Testis (tissue), 3 donors: ENCODE measurements around the gene C1orf87. TPM values are rescaled to one million over a fixed set of nuclear protein-coding genes. Genes with fewer than 3 reads are reported as not detected.
A peak's percentile ranks its signal among the peaks of the same experiment; 100 is the strongest.

Experiments
- DNase-seq: peaks from one replicate; pipeline ENCODE4 v3.0.0-alpha.2; 2019
- H3K27ac ChIP-seq, 2 donors: fragments of 200-600 bp; sonication (generic); one replicate each; pipeline ENCODE4 v1.5.1; 2019
- H3K27me3 ChIP-seq: fragments of 200-600 bp; sonication (generic); one replicate; pipeline ENCODE4 v1.5.1; 2019
- H3K36me3 ChIP-seq: fragments of 200-600 bp; sonication (generic); one replicate; pipeline ENCODE4 v1.5.1; 2017; ENCODE audit warnings: low read depth; ENCODE audit errors: missing control alignments
- H3K4me1 ChIP-seq: fragments of 200-600 bp; sonication (generic); one replicate; pipeline ENCODE4 v1.5.1; 2019
- H3K4me3 ChIP-seq, 2 donors: fragments of 200-600 bp; sonication (generic); one replicate each; pipeline ENCODE4 v1.5.1; 2017 to 2019
- H3K9me3 ChIP-seq: fragments of 200-600 bp; sonication (generic); one replicate; pipeline ENCODE4 v1.5.1; 2017
- CTCF ChIP-seq, 3 experiments: fragments of 450-650 bp in 2 of 3; fragments of 200-600 bp in 1 of 3; sonication (generic) in 1 of 3; IDR thresholded peaks; one replicate each; pipeline ENCODE4 v1.5.1; 2016 to 2019; ENCODE audit warnings: antibody characterized with exemption in 3 of 3, mild to moderate bottlenecking in 2 of 3, moderate library complexity in 1 of 3
- POLR2A ChIP-seq: fragments of 450-650 bp; IDR thresholded peaks from one replicate; pipeline ENCODE4 v1.6.1; 2017; ENCODE audit warnings: antibody characterized with exemption, mild to moderate bottlenecking, moderate library complexity
- WGBS, 2 donors: methylation state at CpG; one replicate each; pipeline ENCODE4 v1.1.5; 2018; 5-methylcytosine and 5-hydroxymethylcytosine counted together
- intact Hi-C: fragments of 100-400 bp; cut with DNase I; formaldehyde crosslinking; loops from one replicate; pipeline ENCODE4 v1.15.1; 2023; ENCODE audit warnings: low total_unique reads
- polyA plus RNA-seq: library from polyadenylated mRNA; stranded (reverse); fragments of 350-450 nt; fragmentation: Illumina TruSeq; extraction: RNeasy Lipid Tissue Mini Kit (QIAGEN cat#74804); gene quantifications from one replicate; pipeline ENCODE4 v1.2.3, GENCODE V29; 2014; ENCODE audit warnings: low read depth, low replicate concordance; ENCODE audit not compliant: insufficient read depth
- total RNA-seq, 2 donors: library from RNA; depleted of rRNA; stranded (reverse); fragments of >200 nt; gene quantifications; one replicate each; pipeline ENCODE4 v1.2.3, GENCODE V29; 2016

Gene C1orf87
- total and polyA plus RNA-seq, 3 donors from 2014 or later, result 6.2 to 31.5 (median 12.6) TPM

- WGBS, 2 donors, result 98 to 99% methylated on average over 2 of the region's 2 CpGs
Measured at GRCh38 chr1:60113028-60113427, 39.5 kb upstream of the C1orf87 start.

GRCh38 chr1:60111716-60112115 lies 38.1 kb upstream of the C1orf87 start:
- Histone ChIP-seq H3K27ac (no peak overlapping the region), H3K4me1 (no peaks in the 10 kb centered on the region), H3K9me3 (no peaks in the 10 kb centered on the region), H3K27me3 (no peaks in the 10 kb centered on the region), H3K36me3 (no peaks in the 10 kb centered on the region), H3K4me3 (no peak overlapping the region)
- TF ChIP-seq POLR2A (no peak), CTCF (IDR thresholded peaks at IDR 0.05) (no peak)
- intact Hi-C loops, result no loop called here
- WGBS, 2 donors, result 83 to 90% methylated on average over 1 of the region's 1 CpG
- no peak for DNase-seq

More at GRCh38 chr1:60113028-60113427, 39.5 kb upstream of the C1orf87 start:
- H3K4me3 ChIP-seq, result no peak overlapping the region
- no peaks in the 10 kb centered on the region for H3K4me1 ChIP-seq
- H3K36me3 ChIP-seq, result no peaks in the 10 kb centered on the region
- no peak overlapping the region for H3K27ac ChIP-seq
- no peak for DNase-seq
- H3K27me3 ChIP-seq, result no peaks in the 10 kb centered on the region
- intact Hi-C loops, result no loop called here
- TF ChIP-seq CTCF (IDR thresholded peaks at IDR 0.05), result no peak
- TF ChIP-seq POLR2A, result no peak
- H3K9me3 ChIP-seq, result no peaks in the 10 kb centered on the region

GRCh38 chr1:60111118-60111517 lies 37.5 kb upstream of the C1orf87 start:
- no peak overlapping the region for H3K4me3 ChIP-seq
- H3K27ac ChIP-seq, result no peak overlapping the region
- H3K36me3 ChIP-seq, result no peaks in the 10 kb centered on the region
- no peaks in the 10 kb centered on the region for H3K4me1 ChIP-seq
- H3K27me3 ChIP-seq, result no peaks in the 10 kb centered on the region
- intact Hi-C loops, result no loop called here
- H3K9me3 ChIP-seq, result no peaks in the 10 kb centered on the region
- WGBS, 2 donors, result 89 to 93% methylated on average over 2 of the region's 2 CpGs
- TF ChIP-seq POLR2A, result no peak
- no peak for TF ChIP-seq CTCF (IDR thresholded peaks at IDR 0.05)
- no peak for DNase-seq

- intact Hi-C loops, result no loop called here
- no peaks in the 10 kb centered on the region for H3K4me1 ChIP-seq
- TF ChIP-seq CTCF (IDR thresholded peaks at IDR 0.05), result no peak
- TF ChIP-seq POLR2A, result no peak
- H3K27ac ChIP-seq, result no peak overlapping the region
- WGBS, 2 donors, result 82 to 88% methylated on average over 3 of the region's 3 CpGs
- DNase-seq, result no peak
- no peaks in the 10 kb centered on the region for H3K27me3 ChIP-seq
- no peaks in the 10 kb centered on the region for H3K36me3 ChIP-seq
- H3K4me3 ChIP-seq, result no peak overlapping the region
- H3K9me3 ChIP-seq, result no peaks in the 10 kb centered on the region
Measured at GRCh38 chr1:60108196-60108595, 34.6 kb upstream of the C1orf87 start.

GRCh38 chr1:60103186-60103585 lies 29.6 kb upstream of the C1orf87 start:
- Histone ChIP-seq H3K27me3 (no peaks in the 10 kb centered on the region), H3K4me1 (no peaks in the 10 kb centered on the region), H3K27ac (peak overlapping the region in 1 of 2 donors; percentile 33), H3K4me3 (no peak overlapping the region), H3K36me3 (no peaks in the 10 kb centered on the region), H3K9me3 (no peaks in the 10 kb centered on the region)
- DNase-seq, result no peak
- intact Hi-C loops, result no loop called here
- no peak for TF ChIP-seq POLR2A
- TF ChIP-seq CTCF (IDR thresholded peaks at IDR 0.05), result no peak
- 41 to 47% methylated on average over 2 of the region's 2 CpGs for WGBS, 2 donors
